Testis (tissue), 3 donors: ENCODE measurements around the gene U2AF2. TPM values are rescaled to one million over a fixed set of nuclear protein-coding genes. Genes with fewer than 3 reads are reported as not detected.
A peak's percentile ranks its signal among the peaks of the same experiment; 100 is the strongest.

ENCODE experiments used
- DNase-seq: peaks from one replicate; pipeline ENCODE4 v3.0.0-alpha.2; 2019
- H3K27ac ChIP-seq, 2 donors: fragments of 200-600 bp; sonication (generic); one replicate each; pipeline ENCODE4 v1.5.1; 2019
- H3K27me3 ChIP-seq: fragments of 200-600 bp; sonication (generic); one replicate; pipeline ENCODE4 v1.5.1; 2019
- H3K36me3 ChIP-seq: fragments of 200-600 bp; sonication (generic); one replicate; pipeline ENCODE4 v1.5.1; 2017; ENCODE audit warnings: low read depth; ENCODE audit errors: missing control alignments
- H3K4me1 ChIP-seq: fragments of 200-600 bp; sonication (generic); one replicate; pipeline ENCODE4 v1.5.1; 2019
- H3K4me3 ChIP-seq, 2 donors: fragments of 200-600 bp; sonication (generic); one replicate each; pipeline ENCODE4 v1.5.1; 2017 to 2019
- H3K9me3 ChIP-seq: fragments of 200-600 bp; sonication (generic); one replicate; pipeline ENCODE4 v1.5.1; 2017
- CTCF ChIP-seq, 3 experiments: fragments of 450-650 bp in 2 of 3; fragments of 200-600 bp in 1 of 3; sonication (generic) in 1 of 3; IDR thresholded peaks; one replicate each; pipeline ENCODE4 v1.5.1; 2016 to 2019; ENCODE audit warnings: antibody characterized with exemption in 3 of 3, mild to moderate bottlenecking in 2 of 3, moderate library complexity in 1 of 3
- POLR2A ChIP-seq: fragments of 450-650 bp; IDR thresholded peaks from one replicate; pipeline ENCODE4 v1.6.1; 2017; ENCODE audit warnings: antibody characterized with exemption, mild to moderate bottlenecking, moderate library complexity
- WGBS, 2 donors: methylation state at CpG; one replicate each; pipeline ENCODE4 v1.1.5; 2018; 5-methylcytosine and 5-hydroxymethylcytosine counted together
- intact Hi-C: fragments of 100-400 bp; cut with DNase I; formaldehyde crosslinking; loops from one replicate; pipeline ENCODE4 v1.15.1; 2023; ENCODE audit warnings: low total_unique reads
- polyA plus RNA-seq: library from polyadenylated mRNA; stranded (reverse); fragments of 350-450 nt; fragmentation: Illumina TruSeq; extraction: RNeasy Lipid Tissue Mini Kit (QIAGEN cat#74804); gene quantifications from one replicate; pipeline ENCODE4 v1.2.3, GENCODE V29; 2014; ENCODE audit warnings: low read depth, low replicate concordance; ENCODE audit not compliant: insufficient read depth
- total RNA-seq, 2 donors: library from RNA; depleted of rRNA; stranded (reverse); fragments of >200 nt; gene quantifications; one replicate each; pipeline ENCODE4 v1.2.3, GENCODE V29; 2016

Gene U2AF2
- total and polyA plus RNA-seq, 3 donors from 2014 or later: 163 to 281 (median 264) TPM

GRCh38 chr19:55613396-55613795 is 41.4 kb upstream of the U2AF2 start:
- Histone ChIP-seq H3K9me3 (no peaks in the 10 kb centered on the region), H3K27ac (no peak overlapping the region), H3K4me1 (peaks cover 12% of the 10 kb centered on the region), H3K27me3 (no peaks in the 10 kb centered on the region), H3K4me3 (no peak overlapping the region), H3K36me3 (no peaks in the 10 kb centered on the region)
- intact Hi-C loops: no loop called here
- no peak for DNase-seq
- TF ChIP-seq POLR2A: no peak
- TF ChIP-seq CTCF (IDR thresholded peaks at IDR 0.05): no peak
- 77 to 79% methylated on average over 19 to 27 of the region's 27 CpGs for WGBS, 2 donors

DNA sequence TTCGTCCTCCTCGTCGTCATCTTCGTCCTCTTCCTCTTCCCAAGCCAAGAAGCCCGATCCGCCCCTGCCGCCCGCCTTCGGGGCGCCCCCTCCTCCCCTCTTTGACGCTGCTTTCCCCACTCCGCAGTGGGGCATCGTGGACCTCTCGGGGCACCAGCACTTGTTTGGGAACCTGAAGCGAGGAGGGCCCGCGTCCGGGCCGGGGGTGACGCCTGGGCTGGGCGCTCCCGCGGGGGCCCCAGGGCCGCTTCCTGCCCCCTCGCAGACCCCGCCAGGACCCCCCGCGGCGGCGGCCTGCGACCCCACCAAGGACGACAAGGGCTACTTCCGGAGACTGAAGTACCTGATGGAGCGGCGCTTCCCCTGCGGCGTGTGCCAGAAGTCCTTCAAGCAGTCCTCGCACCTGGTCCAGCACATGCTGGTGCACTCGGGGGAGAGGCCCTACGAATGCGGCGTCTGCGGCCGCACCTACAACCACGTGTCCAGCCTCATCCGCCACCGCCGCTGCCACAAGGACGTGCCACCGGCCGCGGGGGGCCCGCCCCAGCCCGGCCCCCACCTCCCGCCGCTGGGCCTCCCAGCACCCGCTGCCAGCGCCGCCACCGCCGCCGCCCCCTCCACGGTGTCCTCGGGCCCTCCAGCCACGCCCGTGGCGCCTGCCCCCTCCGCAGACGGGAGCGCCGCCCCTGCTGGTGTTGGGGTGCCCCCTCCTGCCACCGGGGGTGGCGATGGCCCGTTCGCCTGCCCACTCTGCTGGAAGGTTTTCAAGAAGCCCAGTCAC is 40.7 kb upstream of the U2AF2 start:
- WGBS, 2 donors: 72 to 82% methylated on average over 50 to 67 of the region's 75 CpGs
- no peak for TF ChIP-seq CTCF (IDR thresholded peaks at IDR 0.05)
- TF ChIP-seq POLR2A: no peak
- no peak overlapping the region for H3K4me3 ChIP-seq
- no peaks in the 10 kb centered on the region for H3K27me3 ChIP-seq
- intact Hi-C loops: no loop called here
- H3K4me1 ChIP-seq: peaks cover 12% of the 10 kb centered on the region
- no peaks in the 10 kb centered on the region for H3K9me3 ChIP-seq
- DNase-seq: no peak
- no peak overlapping the region for H3K27ac ChIP-seq
- H3K36me3 ChIP-seq: no peaks in the 10 kb centered on the region

- peak overlapping the region in 1 of 2 donors; percentile 29 for H3K4me3 ChIP-seq
- no peaks in the 10 kb centered on the region for H3K27me3 ChIP-seq
- no peak overlapping the region for H3K27ac ChIP-seq
- no peaks in the 10 kb centered on the region for H3K36me3 ChIP-seq
- no peak for DNase-seq
- H3K4me1 ChIP-seq: peaks cover 12% of the 10 kb centered on the region
- intact Hi-C loops: no loop called here
- TF ChIP-seq CTCF (IDR thresholded peaks at IDR 0.05) (no peak), POLR2A (no peak)
- 74 to 93% methylated on average over 6 to 79 of the region's 98 CpGs for WGBS, 2 donors
- H3K9me3 ChIP-seq: no peaks in the 10 kb centered on the region
These were observed 39.9 kb upstream of the U2AF2 start for GRCh38 chr19:55614711-55615542.

DNA sequence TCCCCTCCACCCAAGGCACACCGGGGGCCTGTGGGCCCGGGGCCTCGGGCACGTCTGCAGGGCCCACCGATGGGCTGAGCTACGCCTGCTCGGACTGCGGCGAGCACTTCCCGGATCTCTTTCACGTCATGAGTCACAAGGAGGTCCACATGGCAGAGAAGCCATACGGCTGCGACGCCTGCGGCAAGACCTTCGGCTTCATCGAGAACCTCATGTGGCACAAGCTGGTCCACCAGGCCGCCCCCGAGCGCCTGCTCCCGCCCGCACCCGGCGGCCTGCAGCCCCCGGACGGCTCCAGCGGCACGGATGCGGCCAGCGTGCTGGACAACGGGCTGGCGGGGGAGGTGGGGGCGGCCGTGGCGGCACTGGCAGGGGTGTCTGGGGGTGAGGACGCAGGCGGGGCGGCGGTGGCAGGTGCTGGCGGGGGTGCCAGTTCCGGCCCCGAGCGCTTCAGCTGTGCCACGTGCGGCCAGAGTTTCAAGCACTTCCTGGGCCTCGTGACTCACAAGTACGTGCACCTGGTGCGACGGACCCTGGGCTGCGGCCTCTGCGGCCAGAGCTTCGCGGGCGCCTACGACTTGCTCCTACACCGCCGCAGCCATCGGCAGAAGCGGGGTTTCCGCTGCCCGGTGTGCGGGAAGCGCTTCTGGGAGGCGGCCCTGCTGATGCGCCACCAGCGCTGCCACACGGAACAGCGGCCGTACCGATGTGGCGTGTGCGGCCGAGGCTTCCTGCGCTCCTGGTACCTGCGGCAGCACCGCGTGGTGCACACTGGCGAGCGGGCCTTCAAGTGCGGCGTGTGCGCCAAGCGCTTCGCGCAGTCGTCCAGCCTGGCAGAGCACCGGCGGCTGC is 39.1 kb upstream of the U2AF2 start:
- Histone ChIP-seq H3K36me3 (no peaks in the 10 kb centered on the region), H3K27ac (no peak overlapping the region), H3K4me3 (peak overlapping the region in 1 of 2 donors; percentile 29), H3K9me3 (no peaks in the 10 kb centered on the region), H3K27me3 (no peaks in the 10 kb centered on the region), H3K4me1 (peaks cover 12% of the 10 kb centered on the region)
- intact Hi-C loops: no loop called here
- no peak for DNase-seq
- WGBS, 2 donors: 84 to 86% methylated on average over 38 to 85 of the region's 88 CpGs
- TF ChIP-seq CTCF (IDR thresholded peaks at IDR 0.05) (no peak), POLR2A (no peak)
